ENCODE data around the gene SNX10. TPM values are rescaled to one million over a fixed set of nuclear protein-coding genes. Genes with fewer than 3 reads are reported as not detected.
"Not testable (repeated sequence)": the region's sequence is repeated elsewhere in the genome, so short reads cannot be mapped to it uniquely, and the experiment has no call there.

SNX10 gene
- polyA plus RNA-seq (2013, experiment 1 of 2; ENCODE audit: insufficient read length), result 0.06 TPM
- 0.37 TPM for polyA plus RNA-seq (2013, experiment 2 of 2; ENCODE audit: insufficient read length)

GRCh38 chr7:26291699-26292538 lies at the start of gene SNX10:
SNX10 (plus strand) TSS chr7:26291862; CDS start chr7:26346443, 54,581 bp downstream.
- peak; percentile 6 for DNase-seq

DNA sequence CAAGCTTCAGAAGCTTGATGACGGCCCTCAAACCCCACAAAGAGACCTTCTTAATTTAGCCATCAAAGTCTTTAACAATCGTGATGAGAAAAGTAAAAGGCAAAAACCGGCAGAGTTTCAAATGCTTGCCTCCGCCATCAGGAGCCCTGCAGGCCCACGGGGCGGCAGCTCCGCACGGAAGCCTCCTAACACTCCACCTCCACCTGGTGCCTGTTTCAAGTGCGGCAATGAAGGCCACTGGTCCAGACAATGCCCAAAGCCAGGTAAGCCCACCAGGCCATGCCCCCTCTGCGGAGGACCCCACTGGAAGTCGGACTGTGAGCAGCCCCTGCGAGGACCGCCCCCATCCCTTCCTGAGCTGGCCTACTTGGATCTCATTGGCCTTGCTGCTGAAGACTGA lies 46.5 kb upstream of the SNX10 start:
- no peak for DNase-seq

DNA sequence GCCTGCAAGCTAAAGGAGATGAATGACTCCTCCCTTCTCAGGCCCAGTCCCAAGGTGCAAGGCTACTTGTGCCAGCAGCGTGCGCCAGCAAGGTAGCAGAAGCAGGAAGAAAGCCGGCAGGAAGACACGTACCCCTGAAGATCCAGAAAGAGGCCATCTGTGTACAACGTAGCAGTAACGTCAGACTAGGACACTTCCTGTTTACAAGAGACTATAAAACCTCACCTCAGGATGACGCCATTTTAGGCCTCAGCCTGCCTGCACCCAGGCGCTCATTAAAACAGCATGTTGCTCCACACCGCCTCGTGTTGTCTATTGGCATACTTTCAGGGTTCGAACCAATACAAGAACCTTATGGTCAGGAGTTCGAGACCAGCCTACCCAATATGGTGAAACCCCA lies 41.4 kb upstream of the SNX10 start:
- DNase-seq, result no peak

- DNase-seq, result not testable (repeated sequence)
Observed at GRCh38 chr7:26261866-26262265, 29.8 kb upstream of the SNX10 start.

DNA sequence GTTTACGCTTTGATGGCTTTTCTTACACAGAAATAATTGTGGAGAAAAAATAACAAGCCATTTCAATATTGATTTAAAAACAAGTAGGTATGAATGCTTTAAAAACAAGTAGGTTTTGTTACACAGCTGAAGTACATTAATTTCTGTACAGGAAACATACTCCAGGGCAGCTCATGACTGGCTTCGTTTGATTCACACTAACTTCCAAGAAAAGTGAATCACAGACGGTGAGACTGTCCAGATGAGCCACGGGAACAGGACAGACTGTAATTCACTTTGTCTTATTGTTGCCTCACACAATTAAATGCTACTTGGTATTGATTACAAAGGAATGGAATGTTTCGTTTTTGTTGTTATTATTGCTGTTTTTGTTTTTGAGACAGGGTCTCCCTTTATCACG lies 26.6 kb upstream of the SNX10 start:
- DNase-seq, result no peak

DNA sequence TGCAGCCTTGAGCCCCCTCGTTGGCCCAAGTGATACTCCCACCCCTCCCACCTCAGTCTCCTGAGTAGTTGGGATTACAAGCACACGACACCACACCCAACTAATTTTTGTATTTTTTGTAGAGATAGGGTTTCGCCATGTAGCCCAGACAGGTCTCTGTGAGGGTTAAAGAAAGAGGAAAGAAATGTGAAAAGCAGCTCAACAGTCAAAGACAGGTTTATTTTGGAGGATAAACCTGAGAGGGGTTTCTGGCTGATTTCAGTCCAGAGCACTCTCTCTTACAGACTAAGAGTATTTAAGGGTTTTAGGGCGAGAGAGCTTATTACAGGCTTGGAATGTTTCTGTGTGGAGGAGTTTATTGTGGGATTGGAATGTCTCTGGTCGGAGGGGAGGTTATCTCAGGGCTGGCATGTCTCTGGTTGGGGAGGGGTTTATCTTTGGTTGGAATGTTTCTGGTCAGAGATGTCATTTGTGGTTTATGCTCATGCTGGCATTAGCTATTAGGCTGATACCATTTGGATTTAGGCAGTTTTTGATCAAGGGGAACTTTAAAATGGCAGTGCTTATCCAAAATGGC lies 26.1 kb upstream of the SNX10 start:
- no peak for DNase-seq

GRCh38 chr7:26267601-26268166 lies 24.0 kb upstream of the SNX10 start:
- no peak for DNase-seq

DNA sequence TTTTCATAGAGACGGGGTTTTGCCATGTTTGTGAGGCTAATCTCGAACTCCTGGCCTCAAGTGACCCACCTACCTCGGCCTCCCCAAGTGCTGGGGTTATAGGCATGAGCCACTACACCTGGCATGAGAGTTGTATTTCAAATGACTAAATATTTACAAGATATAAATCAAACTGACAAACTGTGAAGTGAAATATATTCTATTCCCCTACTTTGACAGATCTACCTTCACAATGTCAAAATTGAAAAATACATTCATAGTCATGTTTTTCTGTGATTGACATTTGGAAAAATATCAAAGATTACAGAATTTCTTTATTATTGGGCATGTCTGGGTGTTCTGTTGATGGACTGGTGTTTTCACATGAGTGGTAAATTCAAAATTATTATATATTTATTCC lies 16.4 kb upstream of the SNX10 start:
- no peak for DNase-seq

DNA sequence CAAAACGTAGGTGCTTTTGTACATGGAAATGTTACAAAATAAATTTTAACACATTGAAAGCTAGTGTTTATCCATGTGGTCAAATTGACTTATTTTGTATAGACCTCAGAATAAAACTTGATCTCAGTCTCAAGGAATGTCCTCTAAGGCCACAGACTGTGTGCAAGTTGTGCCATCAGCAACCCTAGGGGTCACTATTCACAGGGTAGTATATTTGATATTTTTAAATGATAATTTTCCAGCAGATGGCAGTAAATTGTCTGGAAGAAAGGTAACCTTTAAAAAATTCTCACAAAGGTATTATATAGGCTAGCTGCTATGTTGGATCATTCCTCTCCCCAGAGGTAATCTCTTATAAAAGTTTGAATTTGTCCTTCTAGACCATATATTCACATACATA lies 12.9 kb upstream of the SNX10 start:
- peak; percentile 22 for DNase-seq

GRCh38 chr7:26279405-26279804 lies 12.3 kb upstream of the SNX10 start:
- no peak for DNase-seq

GRCh38 chr7:26280097-26280496 lies 11.6 kb upstream of the SNX10 start:
- no peak for DNase-seq

- no peak for DNase-seq
Observed at GRCh38 chr7:26280723-26281122, 10.9 kb upstream of the SNX10 start.

- DNase-seq, result no peak
Observed at GRCh38 chr7:26284477-26284876, 7.2 kb upstream of the SNX10 start.

DNA sequence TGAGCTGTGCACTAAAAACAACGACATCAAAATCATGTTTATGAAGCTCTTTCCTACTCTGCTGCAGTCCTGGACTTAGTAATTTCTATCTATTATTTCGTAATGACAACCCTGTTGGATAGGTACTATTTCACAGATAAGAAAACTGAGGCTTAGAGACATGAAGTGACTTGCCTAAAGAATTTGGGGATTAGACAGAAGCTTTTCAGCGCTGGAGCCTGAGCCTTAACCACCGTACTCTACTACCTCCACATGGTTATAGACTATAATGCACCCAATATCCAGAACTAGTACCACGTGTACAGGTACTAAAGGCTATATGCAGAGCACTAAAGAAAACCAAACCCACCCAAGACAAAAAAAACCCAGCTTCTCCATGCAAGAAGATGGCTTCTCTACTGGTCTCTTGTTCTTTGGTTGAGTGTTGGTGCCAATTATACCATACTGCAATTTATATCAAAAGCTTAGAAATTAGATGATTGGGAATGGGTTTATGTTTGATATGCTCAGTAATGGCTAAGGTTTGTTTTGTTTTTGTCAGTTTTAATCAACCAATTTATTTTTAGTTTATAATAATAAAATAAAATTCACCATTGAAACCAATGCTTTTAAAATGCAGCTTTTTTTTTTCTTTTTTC lies 6.5 kb upstream of the SNX10 start:
- DNase-seq, result no peak

DNA sequence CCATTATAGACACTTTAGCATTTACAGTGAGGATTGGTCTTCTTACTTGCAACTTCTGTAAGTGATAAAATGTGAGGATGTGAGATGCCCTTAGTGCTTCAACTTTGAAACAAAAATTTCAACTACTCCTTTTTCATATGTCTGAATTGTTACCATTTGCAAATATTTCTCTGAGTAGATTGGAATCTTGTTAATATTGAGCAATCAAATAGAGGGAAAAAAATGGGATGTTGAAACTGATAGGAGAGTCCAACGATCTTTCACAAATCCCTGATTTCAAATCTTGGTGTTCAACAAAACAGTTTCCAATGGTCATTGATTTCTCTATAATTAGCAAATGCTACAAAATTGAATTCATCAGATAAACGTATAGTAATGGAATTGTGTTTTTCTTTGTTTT lies 5.5 kb upstream of the SNX10 start:
- DNase-seq, result no peak

- not testable (repeated sequence) for DNase-seq
Observed at GRCh38 chr7:26288126-26288525, 3.5 kb upstream of the SNX10 start.

GRCh38 chr7:26291251-26291650 lies 411 bp upstream of the SNX10 start:
- no peak for DNase-seq

- no peak for DNase-seq
Observed at GRCh38 chr7:26292768-26293560, 1.3 kb downstream of the SNX10 start.

DNA sequence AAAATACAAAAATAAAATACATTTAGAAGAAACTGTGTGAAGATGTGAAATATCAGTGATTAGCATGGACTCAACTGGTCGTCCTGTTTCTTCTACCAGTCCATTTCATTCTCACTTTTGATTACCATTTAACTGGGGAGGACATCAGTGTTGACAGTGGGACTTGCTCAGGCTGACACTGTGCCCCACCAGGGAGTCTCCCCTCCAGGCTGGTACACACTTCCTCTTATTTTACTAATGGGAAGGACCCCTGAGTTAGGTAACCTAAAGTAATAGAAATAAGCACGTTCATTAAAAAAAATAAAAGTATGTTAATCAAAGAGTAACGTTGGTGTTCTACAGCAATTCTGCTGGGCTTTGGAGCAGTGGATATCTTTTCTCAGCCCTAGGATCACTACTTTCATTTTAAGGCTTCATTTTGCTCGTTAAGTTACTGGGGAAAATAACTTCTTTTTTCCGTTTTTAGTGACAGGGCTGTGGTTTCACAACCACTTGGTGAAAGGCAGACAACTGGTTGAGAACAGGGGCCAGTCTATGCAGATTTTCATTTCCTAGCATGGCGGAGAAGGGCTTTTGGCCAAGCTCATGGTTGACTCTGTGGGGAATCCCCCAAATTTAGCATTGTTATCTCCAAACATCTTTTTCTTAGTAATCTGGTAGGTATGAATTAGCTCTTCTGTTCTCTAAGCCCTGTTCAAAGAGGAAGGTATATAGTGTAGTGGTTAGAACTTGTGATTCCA lies 2.1 kb downstream of the SNX10 start:
- DNase-seq, result no peak

- no peak for DNase-seq
Observed at GRCh38 chr7:26295015-26295414, 3.4 kb downstream of the SNX10 start.

- no peak for DNase-seq
Observed at GRCh38 chr7:26295586-26295985, 3.9 kb downstream of the SNX10 start.

Data from fibroblast of skin of scalp (primary cell).